Kidney (tissue), 14 donors: Measurements from ENCODE around the gene INPP5A. TPM values are rescaled to one million over a fixed set of nuclear protein-coding genes. Genes with fewer than 3 reads are reported as not detected.
A peak's percentile ranks its signal among the peaks of the same experiment; 100 is the strongest.

Source experiments
- DNase-seq, 5 donors: peaks; one replicate each; pipeline ENCODE4 v3.0.0-alpha.2; 2013 to 2020
- FAIRE-seq: peaks from 2 replicates; lab custom pipeline; 2012; peaks lifted over from hg19 to GRCh38; lab: Jason Lieb, UNC
- H3K27ac ChIP-seq, 2 donors: one replicate each; pipeline ENCODE4 v1.7.0; 2013; ENCODE audit warnings: low read depth in 2 of 2, low read length in 2 of 2, inconsistent platforms in 1 of 2
- H3K27me3 ChIP-seq: one replicate; pipeline ENCODE4 v1.7.1; 2013; ENCODE audit warnings: low read length, inconsistent platforms; ENCODE audit not compliant: control insufficient read depth, insufficient read depth
- H3K36me3 ChIP-seq, 3 donors: one replicate each; pipeline versions ENCODE4 v1.7.0 to v1.7.1; 2013; ENCODE audit warnings: low read length in 3 of 3, control low read depth in 1 of 3, inconsistent platforms in 1 of 3; ENCODE audit not compliant: insufficient read depth in 3 of 3, control insufficient read depth in 2 of 3
- H3K4me1 ChIP-seq, 3 donors: one replicate each; pipeline versions ENCODE4 v1.7.0 to v1.7.1; 2013; ENCODE audit warnings: low read length in 3 of 3, inconsistent platforms in 1 of 3, low read depth in 1 of 3; ENCODE audit not compliant: control insufficient read depth in 2 of 3, insufficient read depth in 2 of 3
- H3K4me3 ChIP-seq, 3 donors: one replicate each; pipeline versions ENCODE4 v1.7.0 to v1.8.1; 2013; ENCODE audit warnings: low read length in 3 of 3, control low read depth in 1 of 3, inconsistent platforms in 1 of 3
- H3K9ac ChIP-seq, 3 donors: one replicate each; pipeline versions ENCODE4 v1.7.0 to v1.7.1; 2013; ENCODE audit warnings: low read length in 3 of 3, control low read depth in 1 of 3, inconsistent platforms in 1 of 3
- H3K9me3 ChIP-seq, 3 donors: one replicate each; pipeline versions ENCODE4 v1.7.0 to v1.7.1; 2013; ENCODE audit warnings: low read length in 3 of 3, control low read depth in 1 of 3, inconsistent platforms in 1 of 3; ENCODE audit not compliant: control insufficient read depth in 2 of 3, insufficient read depth in 1 of 3
- CTCF ChIP-seq: IDR thresholded peaks from 3 replicates; pipeline ENCODE4 v1.5.1; 2012; ENCODE audit warnings: mild to moderate bottlenecking, moderate library complexity, borderline replicate concordance; ENCODE audit not compliant: insufficient read depth; ENCODE audit errors: extremely low read depth
- intact Hi-C: fragments of 100-400 bp; cut with DNase I; formaldehyde crosslinking; loops from one replicate; pipeline ENCODE4 v1.11.1; 2022
- polyA plus RNA-seq: library from polyadenylated mRNA; stranded (reverse); fragments of 350-450 nt; fragmentation: Illumina TruSeq; extraction: RNeasy Lipid Tissue Mini Kit (QIAGEN cat#74804); gene quantifications from one replicate; pipeline ENCODE4 v1.2.3, GENCODE V29; 2014; ENCODE audit warnings: low read depth, low replicate concordance; ENCODE audit not compliant: insufficient read depth
- total RNA-seq: library from RNA; stranded (reverse); fragmentation: NEBNext Ultra II Directional; extraction: Animal tissue kit (Norgen Biotek cat#: 25700); gene quantifications from one replicate; pipeline ENCODE4 v1.2.1, GENCODE V29; 2021
- donor health status: control.
- donor health status: control.
- donor health status: control.
- donor health status: control.
- donor health status: control.
- donor health status: DM: yes; HTN: yes; CAD: no.
- donor health status: Normal renal cell carcinoma (clear cell type).

Gene INPP5A
- total and polyA plus RNA-seq, 2 donors from 2014 or later, result 20.8 to 40.3 TPM

GRCh38 chr10:132608511-132609195 lies 71.1 kb downstream of the INPP5A start:
- Histone ChIP-seq H3K9me3 (peaks cover 0 to 4% (median 0%) of the 10 kb centered on the region in 3 donors), H3K27ac (no peak overlapping the region), H3K9ac (no peak overlapping the region), H3K36me3 (no peaks in the 10 kb centered on the region), H3K4me3 (no peak overlapping the region), H3K4me1 (peaks cover 0 to 17% (median 0%) of the 10 kb centered on the region in 3 donors), H3K27me3 (no peaks in the 10 kb centered on the region)
- TF ChIP-seq CTCF, result no peak
- intact Hi-C loops, result no loop called here
- FAIRE-seq (no peak), DNase-seq (peak in 2 of 5 donors; percentile 39 to 59)

- no peak for TF ChIP-seq CTCF
- H3K27me3 ChIP-seq, result no peaks in the 10 kb centered on the region
- FAIRE-seq (no peak), DNase-seq (peak in 1 of 5 donors; percentile 68)
- no peaks in the 10 kb centered on the region for H3K36me3 ChIP-seq
- H3K9me3 ChIP-seq, result peaks cover 0 to 4% (median 0%) of the 10 kb centered on the region in 3 donors
- H3K9ac ChIP-seq, result no peak overlapping the region
- peaks cover 0 to 17% (median 0%) of the 10 kb centered on the region in 3 donors for H3K4me1 ChIP-seq
- no peak overlapping the region for H3K27ac ChIP-seq
- intact Hi-C loops, result no loop called here
- H3K4me3 ChIP-seq, result no peak overlapping the region
Observed at GRCh38 chr10:132609211-132609610, 71.6 kb downstream of the INPP5A start.

- DNase-seq (peak in 1 of 5 donors; percentile 59), FAIRE-seq (no peak)
- Histone ChIP-seq H3K27ac (no peak overlapping the region), H3K27me3 (no peaks in the 10 kb centered on the region), H3K9me3 (no peaks in the 10 kb centered on the region), H3K9ac (no peak overlapping the region), H3K36me3 (no peaks in the 10 kb centered on the region), H3K4me1 (peaks cover 0 to 17% (median 0%) of the 10 kb centered on the region in 3 donors), H3K4me3 (no peak overlapping the region)
- no peak for TF ChIP-seq CTCF
- intact Hi-C loops, result no loop called here
Observed at GRCh38 chr10:132610071-132610701, 72.6 kb downstream of the INPP5A start.
